ENCODE results near the gene KIAA1755. TPM values are rescaled to one million over a fixed set of nuclear protein-coding genes. Genes with fewer than 3 reads are reported as not detected.

Gene KIAA1755
- total RNA-seq, 1 experiment from 2014 or later, result 0.44 TPM

GRCh38 chr20:38270869-38271605, 10.5 kb upstream of the KIAA1755 start:
- peak; percentile 84 for ATAC-seq
- Histone ChIP-seq H4K20me1 (ENCODE audit: low read length) (no peaks in the 10 kb centered on the region), H3K27ac (ENCODE audit: low read length) (peak overlapping the region; percentile 20; the same call in 1 of the 2 replicates), H3K79me2 (ENCODE audit: low read length) (no peaks in the 10 kb centered on the region), H3K4me3 (ENCODE audit: low read length) (no peak overlapping the region), H3K27me3 (ENCODE audit: low read length) (no peaks in the 10 kb centered on the region), H3K9ac (ENCODE audit: low read length) (no peak overlapping the region), H3K9me3 (ENCODE audit: low read length) (no peaks in the 10 kb centered on the region), H3F3A (ENCODE audit: low read length, unreplicated experiment) (no peaks in the 10 kb centered on the region), H3K4me2 (ENCODE audit: low read length) (peak overlapping the region; percentile 44), H3K4me1 (ENCODE audit: insufficient read depth, low read length) (peaks cover 40% of the 10 kb centered on the region), H3K36me3 (ENCODE audit: low read depth, low read length) (no peaks in the 10 kb centered on the region), H2AFZ (ENCODE audit: low read length) (no peak overlapping the region), H3K9me2 (replicated peaks; ENCODE audit: low read length) (no peaks in the 10 kb centered on the region)
- DNase-seq, result peak; percentile 94
- TF ChIP-seq CTCF (conservative IDR thresholded peaks at IDR 0.05; ENCODE audit: low read depth, low read length) (no peak), EZH2phosphoT487 (IDR thresholded peaks at IDR 0.05; ENCODE audit: borderline replicate concordance, low read length) (no peak), EZH2 (IDR thresholded peaks at IDR 0.05; ENCODE audit: low read length, unreplicated experiment) (no peak)
- CTCF ChIA-PET, result no interaction called here
- intact Hi-C loops (cut with micrococcal nuclease), result no loop called here
- POLR2A ChIA-PET (ENCODE audit: unreplicated experiment), result no interaction called here
- BruUV-seq (replicated peaks), result no TSS peak

- intact Hi-C loops (cut with micrococcal nuclease), result no loop called here
- ATAC-seq (peak; percentile 24; the same call in 1 of the 2 replicates), DNase-seq (no peak)
- BruUV-seq (replicated peaks), result no TSS peak
- CTCF ChIA-PET, result no interaction called here
- no peaks in the 10 kb centered on the region for H4K20me1 ChIP-seq (ENCODE audit: low read length)
- H3K36me3 ChIP-seq (ENCODE audit: low read depth, low read length), result no peaks in the 10 kb centered on the region
- no peaks in the 10 kb centered on the region for H3K79me2 ChIP-seq (ENCODE audit: low read length)
- H3K27ac ChIP-seq (ENCODE audit: low read length), result no peak overlapping the region
- H3K9me3 ChIP-seq (ENCODE audit: low read length), result no peaks in the 10 kb centered on the region
- H2AFZ ChIP-seq (ENCODE audit: low read length), result no peak overlapping the region
- H3F3A ChIP-seq (ENCODE audit: low read length, unreplicated experiment), result no peaks in the 10 kb centered on the region
- no peak for TF ChIP-seq EZH2 (IDR thresholded peaks at IDR 0.05; ENCODE audit: low read length, unreplicated experiment)
- no peak overlapping the region for H3K9ac ChIP-seq (ENCODE audit: low read length)
- no peak overlapping the region for H3K4me2 ChIP-seq (ENCODE audit: low read length)
- peaks cover 30% of the 10 kb centered on the region for H3K4me1 ChIP-seq (ENCODE audit: insufficient read depth, low read length)
- POLR2A ChIA-PET (ENCODE audit: unreplicated experiment), result no interaction called here
- no peaks in the 10 kb centered on the region for H3K9me2 ChIP-seq (replicated peaks; ENCODE audit: low read length)
- no peaks in the 10 kb centered on the region for H3K27me3 ChIP-seq (ENCODE audit: low read length)
- no peak overlapping the region for H3K4me3 ChIP-seq (ENCODE audit: low read length)
These were observed 9.2 kb upstream of the KIAA1755 start for GRCh38 chr20:38269715-38270114.

- DNase-seq (no peak), ATAC-seq (no peak)
- H3F3A ChIP-seq (ENCODE audit: low read length, unreplicated experiment), result no peaks in the 10 kb centered on the region
- intact Hi-C loops (cut with micrococcal nuclease), result no loop called here
- BruUV-seq (replicated peaks), result no TSS peak
- H4K20me1 ChIP-seq (ENCODE audit: low read length), result no peaks in the 10 kb centered on the region
- ChIA-PET POLR2A (ENCODE audit: unreplicated experiment) (no interaction called here), CTCF (no interaction called here)
- peaks cover 30% of the 10 kb centered on the region for H3K4me1 ChIP-seq (ENCODE audit: insufficient read depth, low read length)
- no peaks in the 10 kb centered on the region for H3K36me3 ChIP-seq (ENCODE audit: low read depth, low read length)
- H3K4me3 ChIP-seq (ENCODE audit: low read length), result no peak overlapping the region
- no peak overlapping the region for H3K9ac ChIP-seq (ENCODE audit: low read length)
- H3K9me3 ChIP-seq (ENCODE audit: low read length), result no peaks in the 10 kb centered on the region
- TF ChIP-seq EZH2 (IDR thresholded peaks at IDR 0.05; ENCODE audit: low read length, unreplicated experiment) (no peak), EZH2phosphoT487 (IDR thresholded peaks at IDR 0.05; ENCODE audit: borderline replicate concordance, low read length) (no peak)
- H3K9me2 ChIP-seq (replicated peaks; ENCODE audit: low read length), result no peaks in the 10 kb centered on the region
- no peak overlapping the region for H3K4me2 ChIP-seq (ENCODE audit: low read length)
- H2AFZ ChIP-seq (ENCODE audit: low read length), result no peak overlapping the region
- no peaks in the 10 kb centered on the region for H3K27me3 ChIP-seq (ENCODE audit: low read length)
- no peaks in the 10 kb centered on the region for H3K79me2 ChIP-seq (ENCODE audit: low read length)
- no peak overlapping the region for H3K27ac ChIP-seq (ENCODE audit: low read length)
These were observed 8.5 kb upstream of the KIAA1755 start for GRCh38 chr20:38269040-38269439.

Data from PC-3 (cell line).